ENCODE measurements around the gene PEX14. TPM values are rescaled to one million over a fixed set of nuclear protein-coding genes. Genes with fewer than 3 reads are reported as not detected.

The PEX14 gene
- total RNA-seq, 5 donors from 2014 or later (not counting 1 experiment from before 2014, with no cell fraction given): 22.3 to 24.5 (median 22.7) TPM

DNA sequence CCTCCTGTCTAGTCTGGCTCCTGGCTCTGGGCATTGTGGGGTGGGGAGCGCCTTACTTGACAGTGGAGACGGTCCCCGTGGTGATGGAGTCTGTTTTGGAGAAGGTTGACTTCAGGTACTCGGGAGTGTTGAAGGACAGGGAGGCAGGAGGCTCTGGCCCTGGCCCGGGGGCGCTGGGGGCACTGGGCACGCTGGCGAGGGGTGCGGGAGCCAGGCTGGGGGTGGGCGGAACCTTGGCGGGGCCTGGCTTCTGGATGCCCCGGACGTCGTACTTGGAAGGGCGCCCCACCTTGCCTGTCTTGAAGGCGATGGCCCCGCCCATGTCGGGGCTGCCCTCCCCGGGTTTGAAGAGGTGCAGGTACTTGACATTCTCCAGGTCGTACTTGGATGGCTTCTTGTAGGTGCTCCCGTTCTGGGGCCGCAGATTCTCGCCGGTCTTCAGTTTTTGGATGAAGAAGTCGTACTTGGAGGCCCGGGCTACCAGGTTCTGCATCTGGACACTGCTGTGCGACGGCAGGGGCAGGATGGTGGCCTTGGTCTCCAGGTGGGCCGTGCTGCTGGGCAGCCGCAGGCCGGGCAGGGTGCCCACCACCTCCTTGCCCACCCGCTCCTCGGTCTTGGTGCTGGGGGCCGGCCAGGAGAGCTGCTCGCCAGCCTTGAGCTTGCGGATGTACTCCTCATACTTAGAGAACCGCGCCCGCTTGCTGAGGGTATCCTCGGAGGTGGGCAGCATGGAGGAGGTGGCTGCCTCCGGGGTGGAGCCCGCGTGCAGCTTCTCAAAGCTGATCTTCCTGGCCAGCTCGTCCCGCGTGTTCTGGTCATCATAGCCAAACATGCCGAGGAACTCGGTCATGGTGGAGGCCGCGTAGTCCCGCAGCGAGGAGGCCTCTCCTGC, 185.1 kb downstream of the PEX14 start:
- no peak overlapping the region for H3K27ac Mint-ChIP-seq
- Histone ChIP-seq H3K27ac (ENCODE audit: low read length) (no peak overlapping the region), H3K4me3 (ENCODE audit: control insufficient read depth in 1 of 2, extremely low read depth in 1 of 2, low read length in 1 of 2) (no peak overlapping the region), H3K36me3 (ENCODE audit: control insufficient read depth in 2 of 2, extremely low read depth in 1 of 2, insufficient read depth in 1 of 2, low read length in 1 of 2) (peaks cover 10% of the 10 kb centered on the region in 2 donors), H3K9me3 (no peaks in the 10 kb centered on the region), H3K27me3 (replicated peaks in 1 of 2; ENCODE audit: control insufficient read depth in 2 of 2, extremely low read depth in 1 of 2, insufficient read depth in 2 of 2, low read length in 1 of 2) (no peaks in the 10 kb centered on the region), H3K4me1 (ENCODE audit: control insufficient read depth in 1 of 2, extremely low read depth in 1 of 2, insufficient read depth in 2 of 2, low read length in 2 of 2) (no peaks in the 10 kb centered on the region)
- POLR2A ChIA-PET: no interaction called here
- no peaks in the 10 kb centered on the region for H3K9me3 Mint-ChIP-seq
- no peaks in the 10 kb centered on the region for H3K4me1 Mint-ChIP-seq
- no peaks in the 10 kb centered on the region for H3K27me3 Mint-ChIP-seq
- H3K36me3 Mint-ChIP-seq: no peaks in the 10 kb centered on the region
- no peak overlapping the region for H3K4me3 Mint-ChIP-seq
- DNase-seq: no peak
- 94% methylated on average over 49 of the region's 52 CpGs for WGBS (ENCODE audit: insufficient coverage)
- CTCF ChIA-PET: no interaction called here
- no peak for ATAC-seq (replicated peaks in 1 of 4)

DNA sequence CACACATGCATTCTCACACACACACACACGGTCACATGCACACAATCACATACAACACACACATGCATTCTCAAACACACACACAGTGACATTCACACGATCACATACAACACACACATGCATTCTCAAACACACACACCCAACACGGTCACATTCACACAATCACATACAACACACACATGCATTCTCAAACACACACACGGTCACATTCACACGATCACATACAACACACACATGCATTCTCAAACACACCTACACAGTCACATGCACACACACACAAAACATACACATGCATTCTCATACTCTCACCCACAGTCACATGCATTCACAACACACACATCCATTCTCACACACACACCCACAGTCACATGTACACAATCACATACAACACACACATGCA, 186.7 kb downstream of the PEX14 start:
- H3K27me3 ChIP-seq (replicated peaks in 1 of 2; ENCODE audit: control insufficient read depth in 2 of 2, extremely low read depth in 1 of 2, insufficient read depth in 2 of 2, low read length in 1 of 2): no peaks in the 10 kb centered on the region
- no peak overlapping the region for H3K27ac ChIP-seq (ENCODE audit: low read length)
- Mint-ChIP-seq H3K9me3 (no peaks in the 10 kb centered on the region), H3K4me3 (no peak overlapping the region), H3K27ac (no peak overlapping the region), H3K36me3 (no peaks in the 10 kb centered on the region), H3K27me3 (no peaks in the 10 kb centered on the region), H3K4me1 (no peaks in the 10 kb centered on the region)
- H3K4me1 ChIP-seq (ENCODE audit: control insufficient read depth in 1 of 2, extremely low read depth in 1 of 2, insufficient read depth in 2 of 2, low read length in 2 of 2): no peaks in the 10 kb centered on the region
- no peak overlapping the region for H3K4me3 ChIP-seq (ENCODE audit: control insufficient read depth in 1 of 2, extremely low read depth in 1 of 2, low read length in 1 of 2)
- POLR2A ChIA-PET: no interaction called here
- ATAC-seq (replicated peaks in 1 of 4) (no peak), DNase-seq (no peak)
- H3K9me3 ChIP-seq: no peaks in the 10 kb centered on the region
- CTCF ChIA-PET: no interaction called here
- peaks cover 10 to 14% of the 10 kb centered on the region in 2 donors for H3K36me3 ChIP-seq (ENCODE audit: control insufficient read depth in 2 of 2, extremely low read depth in 1 of 2, insufficient read depth in 1 of 2, low read length in 1 of 2)
- WGBS (ENCODE audit: insufficient coverage): 95% methylated on average over 5 of the region's 5 CpGs

DNA sequence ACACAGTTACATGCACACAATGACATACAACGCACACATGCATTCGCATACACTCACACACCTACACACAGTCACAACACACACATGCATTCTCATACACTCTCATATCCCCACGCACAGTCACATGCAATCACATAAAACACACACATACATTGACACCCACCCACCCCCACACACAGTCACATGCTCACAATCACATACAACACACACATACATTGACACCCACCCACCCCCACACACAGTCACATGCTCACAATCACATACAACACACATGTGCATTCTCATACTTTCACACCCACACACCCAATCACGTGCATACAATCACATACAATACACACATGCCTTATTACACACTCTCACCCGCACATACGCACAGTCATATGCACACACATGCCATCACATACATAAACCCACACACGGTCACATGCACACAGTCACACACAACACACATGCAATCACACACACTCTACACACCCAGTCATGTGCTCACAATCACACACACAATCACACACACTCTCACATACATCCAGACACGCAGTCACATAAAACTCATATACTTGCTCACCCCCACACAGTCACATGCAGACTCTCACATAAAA, 187.4 kb downstream of the PEX14 start:
- H3K4me1 Mint-ChIP-seq: no peaks in the 10 kb centered on the region
- H3K9me3 Mint-ChIP-seq: no peaks in the 10 kb centered on the region
- no peaks in the 10 kb centered on the region for H3K36me3 Mint-ChIP-seq
- H3K9me3 ChIP-seq: no peaks in the 10 kb centered on the region
- no peak overlapping the region for H3K27ac Mint-ChIP-seq
- ATAC-seq (replicated peaks in 1 of 4): no peak
- H3K27me3 Mint-ChIP-seq: no peaks in the 10 kb centered on the region
- no peak overlapping the region for H3K4me3 ChIP-seq (ENCODE audit: control insufficient read depth in 1 of 2, extremely low read depth in 1 of 2, low read length in 1 of 2)
- H3K36me3 ChIP-seq (ENCODE audit: control insufficient read depth in 2 of 2, extremely low read depth in 1 of 2, insufficient read depth in 1 of 2, low read length in 1 of 2): peaks cover 10 to 14% of the 10 kb centered on the region in 2 donors
- no peaks in the 10 kb centered on the region for H3K4me1 ChIP-seq (ENCODE audit: control insufficient read depth in 1 of 2, extremely low read depth in 1 of 2, insufficient read depth in 2 of 2, low read length in 2 of 2)
- no peaks in the 10 kb centered on the region for H3K27me3 ChIP-seq (replicated peaks in 1 of 2; ENCODE audit: control insufficient read depth in 2 of 2, extremely low read depth in 1 of 2, insufficient read depth in 2 of 2, low read length in 1 of 2)
- no peak for DNase-seq
- WGBS (ENCODE audit: insufficient coverage): 98% methylated on average over 8 of the region's 8 CpGs
- no peak overlapping the region for H3K4me3 Mint-ChIP-seq
- CTCF ChIA-PET: no interaction called here
- POLR2A ChIA-PET: no interaction called here
- H3K27ac ChIP-seq (ENCODE audit: low read length): no peak overlapping the region

DNA sequence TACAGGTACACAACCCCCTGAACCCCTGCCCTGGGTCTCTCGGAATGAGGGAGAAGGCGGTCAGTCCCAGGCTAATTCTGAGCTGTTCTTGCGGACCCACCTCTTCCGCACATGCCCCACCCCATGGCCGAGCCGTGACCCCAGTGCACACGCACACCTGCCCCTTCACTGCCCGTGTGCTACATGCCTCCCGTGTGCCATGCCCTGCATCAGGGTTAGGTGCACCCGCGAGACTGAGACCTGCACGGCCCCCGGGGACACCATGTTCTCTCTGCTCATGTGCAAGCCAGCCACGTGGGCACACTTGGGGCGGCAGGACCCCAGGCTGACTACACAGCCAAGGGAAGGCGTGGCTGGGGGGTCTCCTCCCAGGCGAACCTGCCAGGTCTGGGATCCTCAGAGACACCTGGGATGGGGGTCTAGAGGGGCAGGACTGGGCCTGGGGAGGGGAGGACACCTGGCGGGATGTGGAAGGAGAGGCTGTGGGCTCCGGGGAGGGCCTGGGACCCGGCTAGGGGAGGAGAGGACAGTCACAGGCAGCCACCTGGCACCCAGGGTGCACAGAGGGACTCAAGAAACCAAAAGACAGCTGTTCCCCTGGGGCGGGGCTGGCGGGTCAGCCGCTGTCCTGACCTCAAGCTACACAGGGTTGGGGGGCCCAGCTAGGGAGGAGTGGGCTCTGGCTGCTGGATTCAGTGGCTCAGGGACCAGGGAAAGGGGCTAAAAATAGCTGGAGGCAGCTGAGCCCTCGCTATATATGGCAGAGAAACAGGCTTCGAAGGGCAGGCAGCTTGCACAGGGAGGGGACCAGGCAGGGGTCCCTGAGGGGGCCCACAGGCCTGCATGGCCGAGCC, 188.3 kb downstream of the PEX14 start:
- H3K36me3 ChIP-seq (ENCODE audit: control insufficient read depth in 2 of 2, extremely low read depth in 1 of 2, insufficient read depth in 1 of 2, low read length in 1 of 2): peaks cover 10 to 14% of the 10 kb centered on the region in 2 donors
- H3K4me1 Mint-ChIP-seq: no peaks in the 10 kb centered on the region
- H3K4me3 ChIP-seq (ENCODE audit: control insufficient read depth in 1 of 2, extremely low read depth in 1 of 2, low read length in 1 of 2): no peak overlapping the region
- no peaks in the 10 kb centered on the region for H3K9me3 ChIP-seq
- no peak overlapping the region for H3K27ac Mint-ChIP-seq
- H3K27ac ChIP-seq (ENCODE audit: low read length): no peak overlapping the region
- CTCF ChIA-PET: no interaction called here
- no peak overlapping the region for H3K4me3 Mint-ChIP-seq
- no peaks in the 10 kb centered on the region for H3K4me1 ChIP-seq (ENCODE audit: control insufficient read depth in 1 of 2, extremely low read depth in 1 of 2, insufficient read depth in 2 of 2, low read length in 2 of 2)
- no peaks in the 10 kb centered on the region for H3K27me3 Mint-ChIP-seq
- no peak for ATAC-seq (replicated peaks in 1 of 4)
- no peaks in the 10 kb centered on the region for H3K9me3 Mint-ChIP-seq
- H3K27me3 ChIP-seq (replicated peaks in 1 of 2; ENCODE audit: control insufficient read depth in 2 of 2, extremely low read depth in 1 of 2, insufficient read depth in 2 of 2, low read length in 1 of 2): no peaks in the 10 kb centered on the region
- POLR2A ChIA-PET: no interaction called here
- H3K36me3 Mint-ChIP-seq: no peaks in the 10 kb centered on the region
- WGBS (ENCODE audit: insufficient coverage): 89% methylated on average over 26 of the region's 26 CpGs
- no peak for DNase-seq

DNA sequence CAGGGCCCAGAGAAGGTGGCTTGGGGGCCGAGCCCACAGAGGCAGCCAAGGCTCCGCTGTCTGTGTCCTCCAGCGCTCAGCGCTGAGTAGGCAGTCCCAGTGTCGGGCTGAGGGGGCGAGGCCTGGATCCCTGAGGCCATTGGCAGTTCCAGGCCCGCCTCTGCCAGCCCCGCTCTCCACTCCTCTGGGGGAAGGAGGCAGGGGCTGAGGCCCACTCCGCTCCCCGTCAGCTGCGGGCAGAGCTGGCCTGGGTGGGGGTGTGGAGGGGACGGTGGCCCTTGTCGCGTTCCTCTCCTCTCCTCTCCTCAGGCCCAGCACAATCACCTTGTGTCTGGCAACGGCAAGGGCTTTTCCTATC, 188.9 kb downstream of the PEX14 start:
- Mint-ChIP-seq H3K27ac (no peak overlapping the region), H3K4me1 (no peaks in the 10 kb centered on the region), H3K36me3 (no peaks in the 10 kb centered on the region), H3K4me3 (no peak overlapping the region), H3K9me3 (no peaks in the 10 kb centered on the region), H3K27me3 (no peaks in the 10 kb centered on the region)
- peaks cover 5 to 12% of the 10 kb centered on the region in 2 donors for H3K36me3 ChIP-seq (ENCODE audit: control insufficient read depth in 2 of 2, extremely low read depth in 1 of 2, insufficient read depth in 1 of 2, low read length in 1 of 2)
- ChIA-PET CTCF (no interaction called here), POLR2A (no interaction called here)
- no peaks in the 10 kb centered on the region for H3K4me1 ChIP-seq (ENCODE audit: control insufficient read depth in 1 of 2, extremely low read depth in 1 of 2, insufficient read depth in 2 of 2, low read length in 2 of 2)
- H3K27me3 ChIP-seq (replicated peaks in 1 of 2; ENCODE audit: control insufficient read depth in 2 of 2, extremely low read depth in 1 of 2, insufficient read depth in 2 of 2, low read length in 1 of 2): no peaks in the 10 kb centered on the region
- no peak overlapping the region for H3K4me3 ChIP-seq (ENCODE audit: control insufficient read depth in 1 of 2, extremely low read depth in 1 of 2, low read length in 1 of 2)
- H3K9me3 ChIP-seq: no peaks in the 10 kb centered on the region
- no peak overlapping the region for H3K27ac ChIP-seq (ENCODE audit: low read length)
- DNase-seq: no peak
- ATAC-seq (replicated peaks in 1 of 4): no peak
- WGBS (ENCODE audit: insufficient coverage): 86% methylated on average over 7 of the region's 15 CpGs

DNA sequence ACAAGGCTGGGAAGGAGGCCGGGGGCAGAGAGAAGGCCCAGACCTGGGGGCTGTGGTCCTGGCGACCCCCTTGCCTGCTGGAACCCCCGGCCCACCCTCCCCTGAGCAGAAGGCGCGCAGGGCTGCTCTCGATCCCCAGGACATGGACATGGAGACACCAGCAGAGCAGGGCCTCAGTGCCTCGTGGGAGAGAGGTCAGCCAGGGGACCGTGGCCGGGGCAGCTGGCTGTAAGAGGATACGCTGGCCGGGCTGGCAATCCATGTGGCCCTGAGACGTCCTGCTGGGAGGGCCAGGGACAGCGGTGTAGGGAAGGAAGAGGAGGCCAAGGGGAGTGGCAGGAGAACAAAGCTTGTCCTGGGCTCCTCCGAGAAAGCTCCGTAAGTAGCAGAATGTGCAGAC, 189.5 kb downstream of the PEX14 start:
- Histone ChIP-seq H3K9me3 (no peaks in the 10 kb centered on the region), H3K36me3 (ENCODE audit: control insufficient read depth in 2 of 2, extremely low read depth in 1 of 2, insufficient read depth in 1 of 2, low read length in 1 of 2) (peaks cover 0 to 9% of the 10 kb centered on the region in 2 donors), H3K4me1 (ENCODE audit: control insufficient read depth in 1 of 2, extremely low read depth in 1 of 2, insufficient read depth in 2 of 2, low read length in 2 of 2) (no peaks in the 10 kb centered on the region), H3K27me3 (replicated peaks in 1 of 2; ENCODE audit: control insufficient read depth in 2 of 2, extremely low read depth in 1 of 2, insufficient read depth in 2 of 2, low read length in 1 of 2) (no peaks in the 10 kb centered on the region), H3K4me3 (ENCODE audit: control insufficient read depth in 1 of 2, extremely low read depth in 1 of 2, low read length in 1 of 2) (no peak overlapping the region), H3K27ac (ENCODE audit: low read length) (no peak overlapping the region)
- H3K9me3 Mint-ChIP-seq: no peaks in the 10 kb centered on the region
- ChIA-PET POLR2A (no interaction called here), CTCF (no interaction called here)
- DNase-seq (no peak), ATAC-seq (replicated peaks in 1 of 4) (no peak)
- no peaks in the 10 kb centered on the region for H3K4me1 Mint-ChIP-seq
- H3K4me3 Mint-ChIP-seq: no peak overlapping the region
- WGBS (ENCODE audit: insufficient coverage): 95% methylated on average over 13 of the region's 15 CpGs
- H3K27me3 Mint-ChIP-seq: no peaks in the 10 kb centered on the region
- H3K27ac Mint-ChIP-seq: no peak overlapping the region
- no peaks in the 10 kb centered on the region for H3K36me3 Mint-ChIP-seq

All from T-cell (primary cell).